Endothelial cell of umbilical vein (primary cell): ENCODE results near the gene DCLK1. TPM values are rescaled to one million over a fixed set of nuclear protein-coding genes. Genes with fewer than 3 reads are reported as not detected.

Experiments
- BruUV-seq: library from RNA; stranded (reverse); fragments of 400-500 nt; replicated peaks from 2 replicates; lab custom pipeline; 2021; lab: Mats Ljungman, UMichigan
- CTCF ChIA-PET: fragments of 300-600, 350-600 bp; sonication (Branson Sonifier 250); formaldehyde crosslinking; loops from one replicate; lab custom pipeline; 2021; ENCODE audit warnings: antibody characterized with exemption, inconsistent platforms; lab: Charles Lee
- POLR2A ChIA-PET: fragments of 300-600, 350-600 bp; sonication (Branson Sonifier 250); formaldehyde crosslinking; loops from one replicate; lab custom pipeline; 2021; ENCODE audit warnings: antibody characterized with exemption, inconsistent platforms; lab: Charles Lee
- DNase-seq: peaks from one replicate; pipeline ENCODE4 v3.0.0-alpha.2; 2011; ENCODE audit warnings: low read depth, low spot score
- FAIRE-seq: peaks from 2 replicates; lab custom pipeline; 2011; peaks lifted over from hg19 to GRCh38; lab: Jason Lieb, UNC
- H2AFZ ChIP-seq: 2 replicates; pipeline ENCODE4 v1.6.0; 2012; ENCODE audit warnings: low read depth, low read length, control low read depth, inconsistent platforms
- H3K27ac ChIP-seq: 2 replicates; pipeline ENCODE4 v1.5.1; 2011; ENCODE audit warnings: low read depth, mild to moderate bottlenecking, control low read depth, low read length, moderate library complexity; ENCODE audit not compliant: insufficient read depth
- H3K27me3 ChIP-seq, 2 experiments: 2 replicates each; pipeline versions ENCODE4 v1.6.0 to v1.6.1; 2011; ENCODE audit warnings: low read length in 2 of 2, mixed read lengths in 1 of 2; ENCODE audit not compliant: control insufficient read depth in 2 of 2, insufficient read depth in 2 of 2
- H3K36me3 ChIP-seq, 2 experiments: 2 replicates in 1 of 2; 3 replicates in 1 of 2; pipeline ENCODE4 v1.5.1; 2011; ENCODE audit warnings: low read length in 2 of 2, mild to moderate bottlenecking in 1 of 2, moderate library complexity in 1 of 2; ENCODE audit not compliant: control insufficient read depth in 2 of 2, insufficient read depth in 2 of 2; ENCODE audit errors: extremely low read depth in 1 of 2
- H3K4me1 ChIP-seq: 3 replicates; pipeline ENCODE4 v1.5.1; 2011; ENCODE audit warnings: mild to moderate bottlenecking, low read length; ENCODE audit not compliant: control insufficient read depth, insufficient read depth; ENCODE audit errors: extremely low read depth
- H3K4me2 ChIP-seq: 2 replicates; pipeline ENCODE4 v1.6.1; 2011; ENCODE audit warnings: low read length, control low read depth, mixed read lengths; ENCODE audit not compliant: insufficient read depth
- H3K4me3 ChIP-seq, 3 experiments: fragments of 200-600 bp in 1 of 3; sonication (generic), shearing (Covaris generic) in 1 of 3; replicated peaks in 1 of 3; 2 replicates each; pipeline ENCODE4 v1.5.1; 2011 to 2016; ENCODE audit warnings: control low read depth in 3 of 3, low read length in 3 of 3, mild to moderate bottlenecking in 2 of 3, inconsistent platforms in 1 of 3, low read depth in 1 of 3, moderate library complexity in 1 of 3; ENCODE audit not compliant: insufficient read depth in 1 of 3
- H3K79me2 ChIP-seq: 2 replicates; pipeline ENCODE4 v1.6.0; 2012; ENCODE audit warnings: low read length, inconsistent platforms; ENCODE audit not compliant: control insufficient read depth, insufficient read depth
- H3K9ac ChIP-seq: replicated peaks from 2 replicates; pipeline ENCODE3; 2011; ENCODE audit warnings: low read length, control low read depth; ENCODE audit not compliant: insufficient read depth; ENCODE audit errors: extremely low read depth
- H3K9me1 ChIP-seq: replicated peaks from 3 replicates; pipeline ENCODE4 v1.6.0; 2011; ENCODE audit warnings: mild to moderate bottlenecking, low read length; ENCODE audit not compliant: control insufficient read depth, insufficient read depth; ENCODE audit errors: extremely low read depth
- H3K9me3 ChIP-seq: replicated peaks from 2 replicates; pipeline ENCODE4 v1.5.1; 2012; ENCODE audit warnings: low read length, inconsistent platforms; ENCODE audit not compliant: control insufficient read depth, insufficient read depth
- H4K20me1 ChIP-seq: replicated peaks from 2 replicates; pipeline ENCODE3; 2011; ENCODE audit warnings: mild to moderate bottlenecking, low read length; ENCODE audit not compliant: control insufficient read depth, insufficient read depth; ENCODE audit errors: extremely low read depth
- CTCF ChIP-seq, 2 donors: IDR thresholded peaks; 1 replicate in 1 of 2; 2 replicates in 1 of 2; pipeline ENCODE4 v1.5.1; 2011; ENCODE audit warnings: low read length in 2 of 2, mild to moderate bottlenecking in 2 of 2, moderate library complexity in 2 of 2, control low read depth in 1 of 2, inconsistent platforms in 1 of 2, low read depth in 1 of 2; ENCODE audit not compliant: insufficient read depth in 1 of 2; ENCODE audit errors: extremely low read depth in 1 of 2
- EZH2 ChIP-seq: IDR thresholded peaks from 2 replicates; pipeline ENCODE4 v1.6.1; 2012; ENCODE audit warnings: borderline replicate concordance, low read depth, mild to moderate bottlenecking, moderate library complexity, low read length, inconsistent platforms; ENCODE audit not compliant: severe bottlenecking
- FOS ChIP-seq: IDR thresholded peaks from 2 replicates; pipeline ENCODE4 v1.6.1; 2011; ENCODE audit warnings: mild to moderate bottlenecking, low read length, moderate library complexity, borderline replicate concordance; ENCODE audit not compliant: insufficient read depth
- GATA2 ChIP-seq: IDR thresholded peaks from 2 replicates; pipeline ENCODE4 v1.7.0; 2011; ENCODE audit warnings: low read depth, mild to moderate bottlenecking, moderate library complexity, mixed read lengths, low read length; ENCODE audit not compliant: insufficient read length, insufficient read depth
- JUN ChIP-seq: IDR thresholded peaks from 2 replicates; pipeline ENCODE4 v1.6.1; 2011; ENCODE audit warnings: borderline replicate concordance, low read depth; ENCODE audit not compliant: insufficient read length, insufficient read depth
- MYC ChIP-seq: IDR thresholded peaks from one replicate; pipeline ENCODE4 v1.6.1; 2011; ENCODE audit warnings: mild to moderate bottlenecking, low read depth, low read length
- POLR2A ChIP-seq: IDR thresholded peaks from 2 replicates; pipeline ENCODE4 v1.6.1; 2012; ENCODE audit warnings: low read depth, mild to moderate bottlenecking, control low read depth, low read length
- POLR2AphosphoS5 ChIP-seq: IDR thresholded peaks from 2 replicates; pipeline ENCODE4 v1.6.1; 2012; ENCODE audit warnings: low read depth, mild to moderate bottlenecking, control low read depth, low read length, moderate library complexity; ENCODE audit not compliant: insufficient read depth
- dilution Hi-C: fragments of 300-500 bp; cut with MboI; formaldehyde crosslinking; loops from one replicate; pipeline ENCODE4 v1.15.0; 2019; ENCODE audit warnings: low sequenced_read_pairs; ENCODE audit not compliant: extremely low pct_ligation_motif_present
- intact Hi-C: fragments of 100-400 bp; cut with micrococcal nuclease; formaldehyde crosslinking; loops from one replicate; pipeline ENCODE4 v1.10.0; 2022
- polyA plus RNA-seq, 4 experiments: library from polyadenylated mRNA; depleted of rRNA in 3 of 4; stranded (reverse) in 3 of 4; unstranded in 1 of 4; fragments of >200 nt; gene quantifications; 2 replicates each; pipeline versions ENCODE4 v1.2.1 to v1.2.3, GENCODE V29; 2011 to 2012; ENCODE audit warnings: missing spikeins in 1 of 4
- total RNA-seq: library from RNA; stranded (reverse); gene quantifications from 2 replicates; pipeline ENCODE4 v1.2.3, GENCODE V29; 2021
- TF ChIP-seq, protein P1 (sequence below): IDR thresholded peaks from 2 replicates; pipeline ENCODE4 v1.6.1; 2011; ENCODE audit not compliant: insufficient read depth, insufficient read length

DCLK1 gene
- total and polyA plus RNA-seq, 2 donors (not counting 3 experiments of a cell fraction or from before 2014, with no cell fraction given), result 0.28 to 3.9 TPM

DNA sequence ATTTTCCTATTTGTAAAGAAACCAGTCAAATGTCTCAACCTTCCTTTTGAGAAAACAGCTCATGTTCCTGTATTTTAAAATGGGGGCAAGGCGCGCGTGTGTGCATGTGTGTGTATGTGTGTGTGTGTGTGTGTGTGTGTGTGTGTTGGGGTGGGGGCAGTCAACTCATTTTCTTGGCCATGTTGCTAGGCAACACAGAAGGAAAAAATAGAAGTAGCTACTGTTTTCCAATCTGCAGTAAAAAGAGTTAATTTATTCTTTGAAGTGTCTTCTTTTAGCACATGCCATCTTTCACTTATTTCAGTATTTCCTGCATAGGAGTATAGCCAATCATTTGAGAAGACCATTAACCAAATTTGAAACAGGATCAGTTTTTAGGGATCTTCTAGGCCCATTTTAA is 279.3 kb downstream of the DCLK1 start:
- FAIRE-seq (no peak), DNase-seq (no peak)
- Histone ChIP-seq H3K9me3 (no peaks in the 10 kb centered on the region), H3K27me3 (no peaks in the 10 kb centered on the region), H2AFZ (no peak overlapping the region), H3K36me3 (no peaks in the 10 kb centered on the region), H4K20me1 (no peaks in the 10 kb centered on the region), H3K9ac (no peak overlapping the region), H3K9me1 (no peaks in the 10 kb centered on the region), H3K79me2 (no peaks in the 10 kb centered on the region), H3K4me1 (peaks cover 8% of the 10 kb centered on the region), H3K4me3 (no peak overlapping the region), H3K27ac (no peak overlapping the region), H3K4me2 (no peak overlapping the region)
- ChIA-PET CTCF (interaction anchor here (1.3 kb wide), 1 partner anchor 34 kb away, joined by 4 read pairs; no protein-coding TSS in a partner anchor), POLR2A (no interaction called here)
- intact Hi-C loops (no loop called here), dilution Hi-C loops (no loop called here)
- BruUV-seq, result no TSS peak
- no peak for TF ChIP-seq MYC
- no peak for TF ChIP-seq JUN

DNA sequence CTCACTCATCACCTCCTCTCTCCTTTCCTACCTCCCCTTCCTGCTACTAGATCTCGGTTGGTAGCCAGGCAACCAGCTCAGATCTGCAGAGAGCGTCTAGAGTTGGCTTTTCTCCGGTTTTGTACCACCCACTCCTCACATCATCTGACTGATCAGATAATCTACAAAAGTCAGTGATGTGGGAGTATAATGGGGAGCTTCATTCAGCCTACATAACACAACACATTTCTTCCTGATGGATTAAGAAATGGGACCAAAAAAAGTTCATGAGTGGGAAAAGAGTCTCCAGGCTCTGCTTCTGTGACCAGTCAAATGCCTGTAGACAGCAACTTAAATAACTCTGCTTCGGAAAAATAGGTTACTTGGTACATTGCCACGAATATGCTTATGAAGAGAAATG is 279.8 kb downstream of the DCLK1 start:
- Histone ChIP-seq H3K27me3 (no peaks in the 10 kb centered on the region), H3K4me3 (no peak overlapping the region), H3K9me3 (no peaks in the 10 kb centered on the region), H3K9ac (no peak overlapping the region), H3K79me2 (no peaks in the 10 kb centered on the region), H3K9me1 (no peaks in the 10 kb centered on the region), H3K36me3 (no peaks in the 10 kb centered on the region), H3K4me2 (no peak overlapping the region), H2AFZ (no peak overlapping the region), H3K4me1 (peaks cover 8% of the 10 kb centered on the region), H3K27ac (no peak overlapping the region), H4K20me1 (no peaks in the 10 kb centered on the region)
- FAIRE-seq, result no peak
- intact Hi-C loops (no loop called here), dilution Hi-C loops (no loop called here)
- TF ChIP-seq POLR2AphosphoS5, result no peak
- no peak for TF ChIP-seq MYC
- TF ChIP-seq FOS, result no peak
- no peak for TF ChIP-seq JUN
- no peak for TF ChIP-seq CTCF (IDR thresholded peaks at IDR 0.05; ENCODE audit: extremely low read depth in 1 of 2, insufficient read depth in 1 of 2, low read depth in 1 of 2, low read length in 2 of 2)
- no peak for TF ChIP-seq GATA2
- TF ChIP-seq EZH2, result no peak
- TF ChIP-seq, protein P1, sequence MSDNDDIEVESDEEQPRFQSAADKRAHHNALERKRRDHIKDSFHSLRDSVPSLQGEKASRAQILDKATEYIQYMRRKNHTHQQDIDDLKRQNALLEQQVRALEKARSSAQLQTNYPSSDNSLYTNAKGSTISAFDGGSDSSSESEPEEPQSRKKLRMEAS, result no peak
- no peak for TF ChIP-seq POLR2A
- no TSS peak for BruUV-seq
- DNase-seq, result no peak
- CTCF ChIA-PET, result interaction anchor here (1.3 kb wide), 1 partner anchor 33 kb away, joined by 4 read pairs; no protein-coding TSS in a partner anchor
- POLR2A ChIA-PET, result no interaction called here
